Activated CD4-positive, alpha-beta T cell treated with anti-CD3 and anti-CD28 coated beads for 36 hours (primary cell): ENCODE results near the gene ORC4. TPM values are rescaled to one million over a fixed set of nuclear protein-coding genes. Genes with fewer than 3 reads are reported as not detected.
"Not testable (repeated sequence)": the region's sequence is repeated elsewhere in the genome, so short reads cannot be mapped to it uniquely, and the experiment has no call there.

Experiments used
- ATAC-seq: fragments of 200-7000 bp; cut with Tn5 transposase; one replicate; pipeline ENCODE4 v1.10.0; 2021; ENCODE audit warnings: mild to moderate bottlenecking, moderate library complexity
- CTCF ChIA-PET: fragments of 350-600 bp; sonication (Branson Sonifier 250); formaldehyde crosslinking; loops from one replicate; lab custom pipeline; 2021; ENCODE audit warnings: antibody characterized with exemption; lab: Charles Lee
- POLR2A ChIA-PET: fragments of 350-600 bp; sonication (Branson Sonifier 250); formaldehyde crosslinking; loops from one replicate; lab custom pipeline; 2021; ENCODE audit warnings: antibody characterized with exemption, inconsistent platforms; lab: Charles Lee
- DNase-seq: peaks from one replicate; pipeline ENCODE4 v3.0.0-alpha.2; 2020
- H3K27ac Mint-ChIP-seq: one replicate; pipeline ENCODE4 v1.8.0; 2021; ENCODE audit warnings: mixed read lengths
- H3K27me3 Mint-ChIP-seq: one replicate; pipeline ENCODE4 v1.8.0; 2021; ENCODE audit warnings: mixed read lengths
- H3K36me3 Mint-ChIP-seq: one replicate; pipeline ENCODE4 v1.8.0; 2021; ENCODE audit warnings: low read depth, mixed read lengths
- H3K4me1 Mint-ChIP-seq: one replicate; pipeline ENCODE4 v1.8.0; 2021; ENCODE audit warnings: mixed read lengths
- H3K4me3 Mint-ChIP-seq: one replicate; pipeline ENCODE4 v1.8.0; 2021; ENCODE audit warnings: mild to moderate bottlenecking, moderate library complexity, mixed read lengths
- H3K9me3 Mint-ChIP-seq: one replicate; pipeline ENCODE4 v1.8.0; 2021; ENCODE audit warnings: low read depth, mixed read lengths
- intact Hi-C, 2 experiments: fragments of 100-400 bp; cut with DNase I in 1 of 2; cut with micrococcal nuclease in 1 of 2; formaldehyde crosslinking; loops; one replicate each; pipeline versions ENCODE4 v1.14.2 to v1.15.1; 2022 to 2024; cut with DNase I, micrococcal nuclease
- total RNA-seq, 2 experiments: library from RNA; stranded (reverse); gene quantifications; one replicate each; pipeline ENCODE4 v1.2.3, GENCODE V29; 2021

The ORC4 gene
- total RNA-seq, 2 experiments from 2014 or later: 41.2 to 41.8 TPM

GRCh38 chr2:148014616-148015015 is 5.9 kb downstream of the ORC4 start:
- POLR2A ChIA-PET: no interaction called here
- ATAC-seq: no peak
- CTCF ChIA-PET: interaction anchor here (1.1 kb wide), 1 partner anchor 13 kb away, joined by 4 read pairs; no protein-coding TSS in a partner anchor
- Mint-ChIP-seq H3K27me3 (no peaks in the 10 kb centered on the region), H3K9me3 (peaks cover 9% of the 10 kb centered on the region), H3K27ac (no peak overlapping the region), H3K4me1 (peaks cover 45% of the 10 kb centered on the region), H3K36me3 (peaks cover 37% of the 10 kb centered on the region), H3K4me3 (no peak overlapping the region)
- DNase-seq: no peak
- intact Hi-C loops: no loop called here

DNA sequence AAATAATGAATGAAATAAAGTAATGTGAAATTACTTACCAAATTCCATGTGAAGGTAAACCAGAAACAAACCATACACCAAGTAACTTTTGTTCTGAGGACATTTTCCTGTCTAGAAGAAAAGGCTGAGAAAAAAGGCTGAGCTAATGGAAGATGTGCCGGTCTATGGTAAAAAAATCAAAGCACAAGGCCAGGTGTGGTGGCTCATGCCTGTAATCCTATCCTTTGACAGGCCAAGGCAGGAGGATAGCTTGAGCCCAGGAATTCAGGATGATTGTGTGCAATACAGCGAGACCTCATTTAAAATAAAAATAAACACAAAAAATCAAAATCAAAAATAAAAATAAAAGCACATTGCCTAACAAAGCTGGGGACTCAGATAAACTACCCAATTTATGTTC is 6.7 kb downstream of the ORC4 start:
- ChIA-PET CTCF (interaction anchor here (0.9 to 1.1 kb wide), 2 partner anchors 9 to 13 kb away, joined by 3 to 4 read pairs; no protein-coding TSS in a partner anchor), POLR2A (no interaction called here)
- no peak overlapping the region for H3K4me3 Mint-ChIP-seq
- intact Hi-C loops: no loop called here
- peaks cover 11% of the 10 kb centered on the region for H3K9me3 Mint-ChIP-seq
- no peak for ATAC-seq
- H3K4me1 Mint-ChIP-seq: peaks cover 39% of the 10 kb centered on the region
- peaks cover 39% of the 10 kb centered on the region for H3K36me3 Mint-ChIP-seq
- DNase-seq: no peak
- H3K27ac Mint-ChIP-seq: no peak overlapping the region
- no peaks in the 10 kb centered on the region for H3K27me3 Mint-ChIP-seq

GRCh38 chr2:148008411-148008810 is 12.1 kb downstream of the ORC4 start:
- ATAC-seq, intact Hi-C loops, H3K4me3 Mint-ChIP-seq, CTCF ChIA-PET, POLR2A ChIA-PET, DNase-seq, H3K27me3 Mint-ChIP-seq, H3K27ac Mint-ChIP-seq: not testable (repeated sequence)
- Mint-ChIP-seq H3K9me3 (peaks cover 30% of the 10 kb centered on the region), H3K4me1 (peaks cover 16% of the 10 kb centered on the region), H3K36me3 (peaks cover 61% of the 10 kb centered on the region)

DNA sequence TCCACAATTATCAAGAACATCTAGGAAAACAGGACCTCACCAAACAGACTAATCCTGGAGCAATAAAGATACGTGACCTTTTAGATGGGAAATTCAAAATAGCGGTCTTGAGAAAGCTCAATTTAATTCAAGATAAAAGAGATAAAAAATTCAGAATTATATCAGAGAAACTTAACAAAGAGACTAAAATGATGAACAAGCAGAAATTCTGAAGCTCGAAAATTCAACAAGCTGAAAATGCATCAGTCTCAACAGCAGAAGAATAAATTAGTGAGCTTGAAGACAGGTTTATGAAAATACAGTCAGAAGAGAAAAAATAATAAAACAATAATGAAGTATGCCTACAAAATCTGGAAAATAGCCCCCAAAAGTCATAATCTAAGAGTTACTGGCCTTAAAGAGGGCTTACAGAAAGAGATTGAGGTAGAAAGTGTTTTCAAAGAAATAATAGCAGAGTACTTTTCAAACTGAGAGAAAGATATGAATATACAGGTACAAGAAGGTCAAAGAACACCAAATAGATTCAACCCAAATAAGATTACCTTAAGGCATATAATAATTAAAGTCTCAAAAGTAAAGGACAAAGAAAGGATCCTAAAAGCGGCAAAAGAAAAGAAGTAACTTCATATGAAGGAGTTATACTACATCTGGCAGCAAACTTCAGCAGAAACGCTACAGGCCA is 13.2 kb downstream of the ORC4 start:
- Mint-ChIP-seq H3K27ac (no peak overlapping the region), H3K4me1 (peaks cover 9% of the 10 kb centered on the region), H3K9me3 (peaks cover 36% of the 10 kb centered on the region), H3K27me3 (no peaks in the 10 kb centered on the region), H3K4me3 (no peak overlapping the region), H3K36me3 (peaks cover 65% of the 10 kb centered on the region)
- intact Hi-C loops: no loop called here
- DNase-seq (no peak), ATAC-seq (no peak)
- POLR2A ChIA-PET: interaction anchor here (0.6 kb wide), 1 partner anchor 32 kb away, joined by 5 read pairs; no protein-coding TSS in a partner anchor
- CTCF ChIA-PET: interaction anchor here (1.1 kb wide), 1 partner anchor 17 kb away, joined by 4 read pairs; no protein-coding TSS in a partner anchor

GRCh38 chr2:148006249-148007007 is 14.1 kb downstream of the ORC4 start:
- Mint-ChIP-seq H3K4me1 (peaks cover 12% of the 10 kb centered on the region), H3K27ac (no peak overlapping the region), H3K36me3 (peaks cover 67% of the 10 kb centered on the region), H3K27me3 (no peaks in the 10 kb centered on the region), H3K9me3 (peaks cover 43% of the 10 kb centered on the region), H3K4me3 (no peak overlapping the region)
- no peak for ATAC-seq
- intact Hi-C loops: no loop called here
- CTCF ChIA-PET: interaction anchor here (1.1 kb wide), 1 partner anchor 16 kb away, joined by 4 read pairs; no protein-coding TSS in a partner anchor
- DNase-seq: no peak
- POLR2A ChIA-PET: interaction anchor here (0.6 kb wide), 1 partner anchor 31 kb away, joined by 5 read pairs; no protein-coding TSS in a partner anchor

DNA sequence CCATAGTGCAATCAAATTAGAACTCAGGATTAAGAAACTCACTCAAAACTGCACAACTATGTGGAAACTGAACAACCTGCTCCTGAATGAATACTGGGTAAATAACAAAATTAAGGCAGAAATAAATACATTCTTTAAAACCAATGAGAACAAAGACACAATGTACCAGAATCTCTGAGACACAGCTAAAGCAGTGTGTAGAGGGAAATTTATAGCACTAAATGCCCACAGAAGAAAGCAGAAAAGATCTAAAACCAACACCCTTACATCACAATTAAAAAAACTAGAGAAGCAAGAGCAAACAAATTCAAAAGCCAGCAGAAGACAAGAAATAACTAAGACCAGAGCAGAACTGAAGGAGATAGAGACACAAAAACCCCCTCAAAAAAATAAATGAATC is 18.1 kb downstream of the ORC4 start:
- H3K9me3 Mint-ChIP-seq: peaks cover 22% of the 10 kb centered on the region
- H3K4me1 Mint-ChIP-seq: peaks cover 38% of the 10 kb centered on the region
- ATAC-seq, H3K27ac Mint-ChIP-seq, H3K27me3 Mint-ChIP-seq, POLR2A ChIA-PET, H3K4me3 Mint-ChIP-seq, DNase-seq, CTCF ChIA-PET, intact Hi-C loops: not testable (repeated sequence)
- peaks cover 51% of the 10 kb centered on the region for H3K36me3 Mint-ChIP-seq

GRCh38 chr2:148000095-148000494 is 20.4 kb downstream of the ORC4 start:
- peaks cover 41% of the 10 kb centered on the region for H3K4me1 Mint-ChIP-seq
- POLR2A ChIA-PET: no interaction called here
- peaks cover 50% of the 10 kb centered on the region for H3K36me3 Mint-ChIP-seq
- peak; percentile 55 for ATAC-seq
- DNase-seq: no peak
- CTCF ChIA-PET: interaction anchor here (2.5 kb wide), 1 partner anchor 10 kb away, joined by 14 read pairs; no protein-coding TSS in a partner anchor
- intact Hi-C loops: no loop called here
- H3K27ac Mint-ChIP-seq: no peak overlapping the region
- peaks cover 32% of the 10 kb centered on the region for H3K9me3 Mint-ChIP-seq
- H3K4me3 Mint-ChIP-seq: no peak overlapping the region
- H3K27me3 Mint-ChIP-seq: no peaks in the 10 kb centered on the region

DNA sequence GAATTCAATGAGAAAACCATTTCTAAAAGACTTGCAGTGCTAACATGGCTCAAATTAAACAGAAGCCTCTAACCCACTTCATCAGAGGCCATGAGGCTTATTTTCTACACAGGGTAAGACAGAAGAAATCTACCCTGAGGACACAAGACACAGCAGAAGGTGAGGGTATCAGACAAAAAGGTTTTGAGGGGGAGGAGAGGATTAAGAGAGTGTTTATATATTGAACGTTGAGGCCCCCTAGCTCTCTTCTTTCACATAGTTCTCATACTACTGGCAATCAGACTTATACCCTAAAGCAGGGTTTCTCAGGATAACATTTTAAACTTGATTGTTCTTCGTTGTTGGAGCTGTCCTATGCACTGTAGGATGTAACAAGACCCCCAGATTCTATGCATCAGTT is 21.4 kb downstream of the ORC4 start:
- ChIA-PET CTCF (interaction anchor here (0.6 to 2.5 kb wide), 4 partner anchors 9 to 540 kb away, joined by 3 to 14 read pairs (median 4); no protein-coding TSS in a partner anchor), POLR2A (no interaction called here)
- peaks cover 49% of the 10 kb centered on the region for H3K36me3 Mint-ChIP-seq
- H3K4me3 Mint-ChIP-seq: no peak overlapping the region
- no peaks in the 10 kb centered on the region for H3K27me3 Mint-ChIP-seq
- no peak for ATAC-seq
- no peak overlapping the region for H3K27ac Mint-ChIP-seq
- intact Hi-C loops: no loop called here
- peaks cover 28% of the 10 kb centered on the region for H3K9me3 Mint-ChIP-seq
- peaks cover 38% of the 10 kb centered on the region for H3K4me1 Mint-ChIP-seq
- no peak for DNase-seq

DNA sequence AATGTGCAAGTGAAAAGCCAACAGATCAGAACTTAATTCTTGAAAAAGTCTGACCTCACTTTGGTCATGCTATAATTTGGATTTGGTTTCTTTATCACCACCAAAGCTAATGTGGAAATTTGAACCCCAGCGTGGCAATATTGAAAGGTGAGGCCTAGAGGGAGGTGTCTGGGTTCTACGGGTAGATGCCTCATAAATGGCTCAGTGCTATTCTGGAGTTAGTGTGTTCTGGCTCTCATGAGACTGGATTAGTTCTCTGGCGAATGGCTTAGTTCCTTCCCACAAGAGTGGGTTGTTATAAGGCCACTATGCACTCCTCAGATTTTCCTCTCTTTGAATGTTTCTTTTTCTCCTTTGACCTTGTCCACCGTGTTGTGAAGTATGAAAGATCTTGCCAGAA is 22.3 kb downstream of the ORC4 start:
- ATAC-seq: no peak
- H3K9me3 Mint-ChIP-seq: peaks cover 23% of the 10 kb centered on the region
- H3K36me3 Mint-ChIP-seq: peaks cover 41% of the 10 kb centered on the region
- no peak overlapping the region for H3K4me3 Mint-ChIP-seq
- peaks cover 38% of the 10 kb centered on the region for H3K4me1 Mint-ChIP-seq
- no peak for DNase-seq
- no peaks in the 10 kb centered on the region for H3K27me3 Mint-ChIP-seq
- ChIA-PET POLR2A (no interaction called here), CTCF (interaction anchor here (1.3 to 2.5 kb wide), 3 partner anchors 9 to 25 kb away, joined by 3 to 14 read pairs (median 6); no protein-coding TSS in a partner anchor)
- H3K27ac Mint-ChIP-seq: no peak overlapping the region
- intact Hi-C loops: no loop called here

DNA sequence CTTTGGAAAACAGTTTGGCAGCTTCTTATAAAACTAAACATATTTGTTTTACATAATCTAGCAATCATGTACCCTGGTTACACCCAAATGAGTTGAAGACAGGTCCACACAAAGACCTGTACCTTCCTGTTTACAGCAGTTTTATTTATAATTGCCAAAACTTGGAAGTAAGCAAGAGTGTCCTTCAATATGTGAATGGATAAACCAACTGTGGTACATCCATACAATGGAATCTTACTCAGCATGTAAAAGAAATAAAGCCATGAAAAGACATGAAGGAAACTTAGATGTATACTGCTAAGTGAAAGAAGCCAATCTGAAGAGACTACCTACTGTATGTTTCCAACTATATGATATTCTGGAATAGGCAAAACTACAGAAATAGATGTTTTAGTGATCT is 23.7 kb downstream of the ORC4 start:
- DNase-seq: no peak
- POLR2A ChIA-PET: no interaction called here
- no peak overlapping the region for H3K27ac Mint-ChIP-seq
- no peak for ATAC-seq
- CTCF ChIA-PET: no interaction called here
- peaks cover 14% of the 10 kb centered on the region for H3K9me3 Mint-ChIP-seq
- H3K4me1 Mint-ChIP-seq: peaks cover 39% of the 10 kb centered on the region
- H3K4me3 Mint-ChIP-seq: no peak overlapping the region
- intact Hi-C loops: no loop called here
- no peaks in the 10 kb centered on the region for H3K27me3 Mint-ChIP-seq
- peaks cover 29% of the 10 kb centered on the region for H3K36me3 Mint-ChIP-seq

- CTCF ChIA-PET: interaction anchor here (0.7 kb wide), 1 partner anchor 172 kb away, joined by 3 read pairs; no protein-coding TSS in a partner anchor
- H3K4me3 Mint-ChIP-seq, ATAC-seq, H3K27me3 Mint-ChIP-seq, H3K27ac Mint-ChIP-seq, intact Hi-C loops, DNase-seq, POLR2A ChIA-PET: not testable (repeated sequence)
- peaks cover 26% of the 10 kb centered on the region for H3K4me1 Mint-ChIP-seq
- peaks cover 10% of the 10 kb centered on the region for H3K9me3 Mint-ChIP-seq
- H3K36me3 Mint-ChIP-seq: peaks cover 22% of the 10 kb centered on the region
Measured at GRCh38 chr2:147994965-147995364, 25.6 kb downstream of the ORC4 start.
